ENCODE results near the gene LAMB1. TPM values are rescaled to one million over a fixed set of nuclear protein-coding genes. Genes with fewer than 3 reads are reported as not detected.
A peak's percentile ranks its signal among the peaks of the same experiment; 100 is the strongest.
"Not testable (repeated sequence)": the region's sequence is repeated elsewhere in the genome, so short reads cannot be mapped to it uniquely, and the experiment has no call there.

Gene LAMB1
- total RNA-seq, 4 donors from 2014 or later = 87.9 to 322 (median 200) TPM

DNA sequence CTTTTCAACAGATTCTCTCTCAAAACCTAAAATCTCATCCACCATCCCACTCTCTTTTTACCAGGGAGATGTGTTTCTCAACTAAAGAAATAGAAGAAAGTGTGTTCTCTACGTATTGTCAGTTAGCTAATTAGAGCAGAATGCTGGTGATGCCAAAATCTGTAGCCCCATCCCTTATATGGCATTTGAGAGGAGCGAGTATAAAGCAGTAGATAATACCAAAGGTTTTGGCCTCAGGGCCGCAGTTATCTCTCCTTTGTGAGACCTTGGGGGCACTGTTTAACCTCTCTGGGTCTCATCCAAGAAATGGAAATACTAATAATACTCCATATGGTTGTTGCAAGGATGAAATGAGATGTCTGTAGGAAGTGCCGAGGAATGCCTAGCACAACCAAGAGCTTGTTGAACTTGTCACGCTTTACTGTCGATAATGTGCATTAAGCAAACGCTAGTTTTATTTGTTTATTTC lies 112.4 kb downstream of the LAMB1 start:
- no peaks in the 10 kb centered on the region for H3K36me3 ChIP-seq
- no peaks in the 10 kb centered on the region for H3K27me3 ChIP-seq
- DNase-seq = peak in 1 of 2 donors; percentile 43
- H3K4me3 ChIP-seq = peak overlapping the region; percentile 76 to 88
- H3K9me3 ChIP-seq = no peaks in the 10 kb centered on the region
- peak overlapping the region; percentile 87 to 94 for H3K27ac ChIP-seq
- intact Hi-C loops (cut with DNase I; ENCODE audit: low total_unique reads) = no loop called here
- no peak for TF ChIP-seq POLR2A (IDR thresholded peaks at IDR 0.05)
- TF ChIP-seq, protein P1, sequence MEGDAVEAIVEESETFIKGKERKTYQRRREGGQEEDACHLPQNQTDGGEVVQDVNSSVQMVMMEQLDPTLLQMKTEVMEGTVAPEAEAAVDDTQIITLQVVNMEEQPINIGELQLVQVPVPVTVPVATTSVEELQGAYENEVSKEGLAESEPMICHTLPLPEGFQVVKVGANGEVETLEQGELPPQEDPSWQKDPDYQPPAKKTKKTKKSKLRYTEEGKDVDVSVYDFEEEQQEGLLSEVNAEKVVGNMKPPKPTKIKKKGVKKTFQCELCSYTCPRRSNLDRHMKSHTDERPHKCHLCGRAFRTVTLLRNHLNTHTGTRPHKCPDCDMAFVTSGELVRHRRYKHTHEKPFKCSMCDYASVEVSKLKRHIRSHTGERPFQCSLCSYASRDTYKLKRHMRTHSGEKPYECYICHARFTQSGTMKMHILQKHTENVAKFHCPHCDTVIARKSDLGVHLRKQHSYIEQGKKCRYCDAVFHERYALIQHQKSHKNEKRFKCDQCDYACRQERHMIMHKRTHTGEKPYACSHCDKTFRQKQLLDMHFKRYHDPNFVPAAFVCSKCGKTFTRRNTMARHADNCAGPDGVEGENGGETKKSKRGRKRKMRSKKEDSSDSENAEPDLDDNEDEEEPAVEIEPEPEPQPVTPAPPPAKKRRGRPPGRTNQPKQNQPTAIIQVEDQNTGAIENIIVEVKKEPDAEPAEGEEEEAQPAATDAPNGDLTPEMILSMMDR (IDR thresholded peaks at IDR 0.05) = no peak
- peaks cover 4 to 6% of the 10 kb centered on the region in 2 donors for H3K4me1 ChIP-seq

DNA sequence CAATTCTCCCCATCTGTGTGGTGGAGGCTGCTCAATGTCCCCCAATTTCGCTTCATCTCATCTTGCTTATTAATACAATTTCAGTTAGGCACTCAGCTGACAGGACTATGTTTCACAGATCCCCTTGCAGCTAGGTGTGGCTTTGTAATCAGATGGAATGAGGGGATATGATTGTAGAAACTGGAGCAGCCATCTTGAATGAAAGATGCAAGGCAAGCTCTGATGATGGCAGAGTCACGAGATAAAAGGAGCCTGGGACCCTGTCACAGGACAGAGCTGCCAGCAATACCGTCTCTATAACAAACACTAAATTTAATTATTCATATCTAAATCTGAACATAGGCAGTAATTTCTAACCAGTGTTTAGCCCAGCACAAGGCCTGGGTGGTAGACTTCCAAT lies 113.0 kb downstream of the LAMB1 start:
- Histone ChIP-seq H3K4me1 (peaks cover 4 to 6% of the 10 kb centered on the region in 2 donors), H3K9me3 (no peaks in the 10 kb centered on the region), H3K4me3 (peak overlapping the region in 1 of 2 donors; percentile 88), H3K27me3 (no peaks in the 10 kb centered on the region), H3K27ac (peak overlapping the region; percentile 87 to 94), H3K36me3 (no peaks in the 10 kb centered on the region)
- TF ChIP-seq POLR2A (IDR thresholded peaks at IDR 0.05) = no peak
- TF ChIP-seq, protein P1 (IDR thresholded peaks at IDR 0.05) = no peak
- DNase-seq = no peak
- intact Hi-C loops (cut with DNase I; ENCODE audit: low total_unique reads) = no loop called here

DNA sequence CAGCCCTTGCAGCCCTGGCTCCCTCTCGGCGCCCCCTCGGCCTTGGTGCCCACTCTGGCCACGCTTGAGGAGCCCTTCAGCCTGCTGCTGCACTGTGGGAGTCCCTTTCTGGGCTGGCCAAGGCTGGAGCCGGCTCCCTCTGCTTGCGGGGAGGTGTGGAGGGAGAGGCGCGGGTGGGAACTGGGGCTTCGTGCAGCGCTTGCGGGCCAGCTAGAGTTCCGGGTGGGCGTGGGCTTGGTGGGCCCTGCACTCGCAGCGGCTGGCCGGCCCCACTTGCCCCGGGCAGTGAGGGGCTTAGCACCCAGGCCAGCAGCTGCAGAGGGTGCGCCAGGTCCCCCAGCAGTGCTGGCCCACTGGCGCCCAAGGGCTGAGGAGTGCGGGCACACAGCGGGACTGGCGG lies 115.1 kb downstream of the LAMB1 start:
- H3K4me1 ChIP-seq; DNase-seq; intact Hi-C loops (cut with DNase I; ENCODE audit: low total_unique reads): not testable (repeated sequence)

DNA sequence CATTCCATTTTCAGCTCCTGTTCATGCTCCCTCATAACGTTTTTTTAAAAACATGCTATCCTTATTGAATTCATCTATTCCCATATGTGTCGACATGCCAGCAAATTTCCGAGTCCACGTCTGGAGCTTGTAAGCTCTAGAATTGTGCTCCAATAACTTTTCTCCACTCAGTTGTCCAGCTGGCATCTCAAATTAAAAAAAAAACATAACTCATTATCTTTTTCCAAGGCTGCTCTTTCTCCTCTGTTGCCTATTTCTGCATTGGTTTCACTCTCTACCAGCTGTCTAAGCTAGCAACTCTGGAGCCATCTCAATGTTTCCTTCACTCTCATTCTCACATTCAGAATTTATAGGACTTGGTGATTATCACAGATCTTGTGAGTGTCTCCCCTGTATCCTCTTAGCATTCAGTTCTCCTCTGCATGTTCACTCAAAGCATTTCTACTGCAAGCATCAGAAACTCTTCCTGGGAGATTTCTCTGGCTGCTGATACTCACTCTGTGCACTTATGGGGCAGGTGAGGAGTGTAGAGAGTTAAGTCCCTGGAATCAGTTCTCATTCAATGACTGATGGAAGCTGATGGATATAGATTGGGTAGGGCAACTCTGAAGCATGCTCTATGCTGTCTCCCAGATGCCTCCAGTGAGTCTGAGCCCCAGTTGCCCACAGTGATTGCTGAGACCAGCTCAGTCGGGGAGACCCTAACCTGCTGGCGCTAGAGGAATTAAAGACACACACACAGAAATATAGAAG lies 118.7 kb downstream of the LAMB1 start:
- Histone ChIP-seq H3K27me3 (no peaks in the 10 kb centered on the region), H3K4me3 (no peak overlapping the region), H3K4me1 (no peaks in the 10 kb centered on the region), H3K9me3 (no peaks in the 10 kb centered on the region), H3K27ac (no peak overlapping the region), H3K36me3 (no peaks in the 10 kb centered on the region)
- TF ChIP-seq, protein P1 (IDR thresholded peaks at IDR 0.05) = no peak
- no peak for TF ChIP-seq POLR2A (IDR thresholded peaks at IDR 0.05)
- DNase-seq = no peak
- intact Hi-C loops (cut with DNase I; ENCODE audit: low total_unique reads) = no loop called here

More for the DNA sequence above, 115.1 kb downstream of the LAMB1 start:
- H3K36me3 ChIP-seq, H3K27ac ChIP-seq, H3K27me3 ChIP-seq, H3K9me3 ChIP-seq, H3K4me3 ChIP-seq: not testable (repeated sequence)

DNA sequence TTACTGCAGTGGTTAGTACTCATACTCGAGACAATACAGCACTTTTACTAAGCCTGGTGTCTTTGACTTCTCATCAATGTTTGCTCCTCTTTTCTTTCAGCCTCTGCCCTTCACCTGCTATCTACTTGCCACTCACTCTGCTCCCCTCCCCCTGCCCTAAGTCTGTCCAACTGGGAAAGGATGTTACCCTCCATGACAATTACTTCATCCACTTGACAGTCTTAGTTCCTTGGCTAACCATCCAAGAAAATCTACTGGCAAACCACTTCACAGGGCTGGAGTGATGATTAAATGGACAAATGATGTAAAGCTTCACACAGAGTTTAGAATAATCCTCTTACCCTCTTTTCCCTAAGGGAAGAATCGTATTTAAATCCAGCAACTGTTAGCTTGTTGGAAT lies 120.2 kb downstream of the LAMB1 start:
- intact Hi-C loops (cut with DNase I; ENCODE audit: low total_unique reads) = no loop called here
- H3K9me3 ChIP-seq = no peaks in the 10 kb centered on the region
- no peak overlapping the region for H3K27ac ChIP-seq
- TF ChIP-seq, protein P1 (IDR thresholded peaks at IDR 0.05) = no peak
- TF ChIP-seq POLR2A (IDR thresholded peaks at IDR 0.05) = no peak
- no peak overlapping the region for H3K4me3 ChIP-seq
- no peak for DNase-seq
- H3K36me3 ChIP-seq = no peaks in the 10 kb centered on the region
- no peaks in the 10 kb centered on the region for H3K4me1 ChIP-seq
- no peaks in the 10 kb centered on the region for H3K27me3 ChIP-seq
